H9 (cell line): ENCODE data around the gene TRAF2. TPM values are rescaled to one million over a fixed set of nuclear protein-coding genes. Genes with fewer than 3 reads are reported as not detected.
A peak's percentile ranks its signal among the peaks of the same experiment; 100 is the strongest.
"Not testable (repeated sequence)": the region's sequence is repeated elsewhere in the genome, so short reads cannot be mapped to it uniquely, and the experiment has no call there.

ENCODE experiments used
- DNase-seq: peaks from one replicate; pipeline ENCODE4 v3.0.0-alpha.2; 2017
- H2AFZ ChIP-seq: one replicate; pipeline ENCODE4 v1.6.1; 2013; ENCODE audit warnings: mild to moderate bottlenecking, low read length, control low read depth, moderate library complexity
- H2AK5ac ChIP-seq: 2 replicates; pipeline ENCODE4 v1.6.1; 2013; ENCODE audit warnings: low read length, control low read depth, mixed read lengths; ENCODE audit not compliant: insufficient read length
- H2BK120ac ChIP-seq: one replicate; pipeline ENCODE4 v1.6.1; 2013; ENCODE audit warnings: low read depth, mild to moderate bottlenecking, low read length, control low read depth, inconsistent platforms; ENCODE audit not compliant: poor library complexity, severe bottlenecking
- H2BK12ac ChIP-seq: 2 replicates; pipeline ENCODE4 v1.6.1; 2013; ENCODE audit warnings: low read length, control low read depth, mixed read lengths, low read depth; ENCODE audit not compliant: insufficient read length
- H2BK15ac ChIP-seq: 2 replicates; pipeline ENCODE4 v1.6.1; 2013; ENCODE audit warnings: low read depth, low read length, control low read depth
- H2BK20ac ChIP-seq: one replicate; pipeline ENCODE4 v1.6.1; 2013; ENCODE audit warnings: low read depth, mild to moderate bottlenecking, low read length, control low read depth, inconsistent platforms; ENCODE audit not compliant: poor library complexity, severe bottlenecking
- H2BK5ac ChIP-seq: 2 replicates; pipeline ENCODE4 v1.6.1; 2013; ENCODE audit warnings: low read length, control low read depth, mixed read lengths; ENCODE audit not compliant: insufficient read length
- H3K14ac ChIP-seq: 2 replicates; pipeline ENCODE4 v1.6.1; 2013; ENCODE audit warnings: low read length, control low read depth; ENCODE audit not compliant: insufficient read depth
- H3K18ac ChIP-seq: 2 replicates; pipeline ENCODE4 v1.6.1; 2013; ENCODE audit warnings: low read depth, mild to moderate bottlenecking, mixed read lengths, low read length, control low read depth; ENCODE audit not compliant: insufficient read length
- H3K23ac ChIP-seq: 2 replicates; pipeline ENCODE4 v1.6.1; 2013; ENCODE audit warnings: low read length, control low read depth, mixed read lengths, low read depth; ENCODE audit not compliant: insufficient read length
- H3K23me2 ChIP-seq: 2 replicates; pipeline ENCODE4 v1.6.1; 2013; ENCODE audit warnings: low read depth, mild to moderate bottlenecking, mixed read lengths, low read length, control low read depth; ENCODE audit not compliant: insufficient read length, poor library complexity, severe bottlenecking
- H3K27ac ChIP-seq: 2 replicates; pipeline ENCODE4 v1.5.1; 2013; ENCODE audit warnings: low read length, control low read depth, mixed read lengths, low read depth; ENCODE audit not compliant: insufficient read length
- H3K27me3 ChIP-seq: 2 replicates; pipeline ENCODE4 v1.6.1; 2013; ENCODE audit warnings: low read length, control low read depth, inconsistent platforms; ENCODE audit not compliant: insufficient read depth
- H3K4ac ChIP-seq: 2 replicates; pipeline ENCODE4 v1.6.1; 2013; ENCODE audit warnings: low read depth, mild to moderate bottlenecking, control low read depth, inconsistent platforms, low read length, moderate library complexity
- H3K4me1 ChIP-seq: 2 replicates; pipeline ENCODE4 v1.6.1; 2013; ENCODE audit warnings: low read length, control low read depth, inconsistent platforms; ENCODE audit not compliant: insufficient read depth
- H3K4me2 ChIP-seq: 2 replicates; pipeline ENCODE4 v1.6.1; 2013; ENCODE audit warnings: low read length, control low read depth, mixed read lengths; ENCODE audit not compliant: insufficient read length, insufficient read depth
- H3K56ac ChIP-seq: 2 replicates; pipeline ENCODE4 v1.6.1; 2013; ENCODE audit warnings: low read depth, mild to moderate bottlenecking, mixed read lengths, low read length, control low read depth; ENCODE audit not compliant: insufficient read length
- H3K79me1 ChIP-seq: 2 replicates; pipeline ENCODE4 v1.6.1; 2013; ENCODE audit warnings: low read depth, mild to moderate bottlenecking, moderate library complexity, low read length, control low read depth, inconsistent platforms; ENCODE audit not compliant: insufficient read depth, poor library complexity, severe bottlenecking
- H3K79me2 ChIP-seq: 2 replicates; pipeline ENCODE4 v1.6.1; 2013; ENCODE audit warnings: low read length, control low read depth, inconsistent platforms; ENCODE audit not compliant: insufficient read depth
- H3K9ac ChIP-seq: 2 replicates; pipeline ENCODE4 v1.6.1; 2013; ENCODE audit warnings: low read length, control low read depth, mixed read lengths; ENCODE audit not compliant: insufficient read length; ENCODE audit errors: extremely low read depth
- H3K9me3 ChIP-seq: one replicate; pipeline ENCODE4 v1.6.1; 2013; ENCODE audit warnings: low read depth, low read length, inconsistent platforms; ENCODE audit not compliant: control insufficient read depth
- H3T11ph ChIP-seq: one replicate; pipeline ENCODE4 v1.6.1; 2013; ENCODE audit warnings: mild to moderate bottlenecking, low read length, control low read depth, inconsistent platforms
- H4K20me1 ChIP-seq: one replicate; pipeline ENCODE4 v1.6.1; 2013; ENCODE audit not compliant: control insufficient read depth, insufficient read length, insufficient read depth
- H4K5ac ChIP-seq: 2 replicates; pipeline ENCODE4 v1.6.1; 2013; ENCODE audit warnings: low read depth, mild to moderate bottlenecking, mixed read lengths, low read length, control low read depth; ENCODE audit not compliant: insufficient read length
- H4K8ac ChIP-seq: replicated peaks from 2 replicates; pipeline ENCODE4 v1.6.1; 2013; ENCODE audit warnings: low read length, control low read depth, mixed read lengths, low read depth; ENCODE audit not compliant: insufficient read length
- H4K91ac ChIP-seq: 2 replicates; pipeline ENCODE4 v1.6.1; 2013; ENCODE audit warnings: low read depth, mild to moderate bottlenecking, moderate library complexity, mixed read lengths, low read length, control low read depth; ENCODE audit not compliant: insufficient read length
- H3K27ac Mint-ChIP-seq, 3 experiments: 2 replicates in 2 of 3; 3 replicates in 1 of 3; pipeline ENCODE4 v1.8.0; 2020 to 2021; ENCODE audit warnings: mixed read lengths in 3 of 3, mild to moderate bottlenecking in 1 of 3, moderate library complexity in 1 of 3
- H3K27me3 Mint-ChIP-seq: 2 replicates; pipeline ENCODE4 v1.8.0; 2021; ENCODE audit warnings: low read depth, mild to moderate bottlenecking, moderate library complexity, mixed read lengths
- H3K36me3 Mint-ChIP-seq, 3 experiments: 2 replicates in 2 of 3; 3 replicates in 1 of 3; pipeline ENCODE4 v1.8.0; 2020 to 2021; ENCODE audit warnings: low read depth in 3 of 3, mixed read lengths in 3 of 3; ENCODE audit not compliant: insufficient read depth in 1 of 3
- H3K4me1 Mint-ChIP-seq, 2 experiments: 2 replicates each; pipeline ENCODE4 v1.8.0; 2020; ENCODE audit warnings: mixed read lengths in 2 of 2
- H3K4me3 Mint-ChIP-seq, 2 experiments: 2 replicates in 1 of 2; 3 replicates in 1 of 2; pipeline ENCODE4 v1.8.0; 2020 to 2021; ENCODE audit warnings: mild to moderate bottlenecking in 2 of 2, mixed read lengths in 2 of 2, moderate library complexity in 1 of 2
- H3K9me3 Mint-ChIP-seq, 2 experiments: 2 replicates in 1 of 2; 3 replicates in 1 of 2; pipeline ENCODE4 v1.8.0; 2020; ENCODE audit warnings: mild to moderate bottlenecking in 2 of 2, mixed read lengths in 2 of 2, moderate library complexity in 1 of 2
- CTCF ChIP-seq: fragments of 200-600 bp; sonication (generic); conservative IDR thresholded peaks from 3 replicates; pipeline ENCODE4 v1.8.0; 2021; ENCODE audit warnings: antibody characterized with exemption, mild to moderate bottlenecking
- WGBS: extraction: QIAGEN DNeasy Blood & Tissue Kit; methylation state at CpG from one replicate; pipeline ENCODE4 v1.1.7; 2013; ENCODE audit warnings: missing lambda C conversion rate, low lambda C conversion rate, mixed read lengths; ENCODE audit not compliant: insufficient read length; ENCODE audit errors: extremely low coverage; 5-methylcytosine and 5-hydroxymethylcytosine counted together
- total RNA-seq: library from RNA; stranded (reverse); gene quantifications from 2 replicates; pipeline ENCODE4 v1.2.1, GENCODE V29; 2021

Gene TRAF2
- total RNA-seq, 1 experiment from 2014 or later, result 48.8 TPM

- H4K91ac ChIP-seq, H3K4ac ChIP-seq, H3K79me2 ChIP-seq, H2BK120ac ChIP-seq, H2AK5ac ChIP-seq, H4K20me1 ChIP-seq, H3K9me3 ChIP-seq, H2BK20ac ChIP-seq, H3K18ac ChIP-seq, H4K8ac ChIP-seq, H3K23ac ChIP-seq, H2AFZ ChIP-seq, H2BK15ac ChIP-seq, H3K79me1 ChIP-seq, H4K5ac ChIP-seq, H3K27ac ChIP-seq, H2BK12ac ChIP-seq, H3K36me3 Mint-ChIP-seq, H3K14ac ChIP-seq, H3K27ac Mint-ChIP-seq, H3K23me2 ChIP-seq, H3K56ac ChIP-seq, H3K4me2 ChIP-seq, H3K27me3 Mint-ChIP-seq, H3K27me3 ChIP-seq, H3K4me1 ChIP-seq, H3T11ph ChIP-seq, H3K9ac ChIP-seq, H3K9me3 Mint-ChIP-seq, H2BK5ac ChIP-seq: not testable (repeated sequence)
- Mint-ChIP-seq H3K4me1 (peaks cover 16 to 28% of the 10 kb centered on the region in 2 experiments), H3K4me3 (peak overlapping the region in 1 of 2 experiments; percentile 23; a peak in 2 of 5 replicates)
- no CpG with 5 or more reads among the region's 99 CpGs for WGBS
- peak; percentile 70 for DNase-seq
- TF ChIP-seq CTCF, result peak; percentile 84
These were observed 42.2 kb upstream of the TRAF2 start for GRCh38 chr9:136843801-136844740.
